ENCODE data around the gene OPCML.

Gene OPCML

GRCh38 chr11:132466983-132467382, 1065.3 kb downstream of the OPCML start:
- no peak for DNase-seq (ENCODE audit: low read depth)

DNA sequence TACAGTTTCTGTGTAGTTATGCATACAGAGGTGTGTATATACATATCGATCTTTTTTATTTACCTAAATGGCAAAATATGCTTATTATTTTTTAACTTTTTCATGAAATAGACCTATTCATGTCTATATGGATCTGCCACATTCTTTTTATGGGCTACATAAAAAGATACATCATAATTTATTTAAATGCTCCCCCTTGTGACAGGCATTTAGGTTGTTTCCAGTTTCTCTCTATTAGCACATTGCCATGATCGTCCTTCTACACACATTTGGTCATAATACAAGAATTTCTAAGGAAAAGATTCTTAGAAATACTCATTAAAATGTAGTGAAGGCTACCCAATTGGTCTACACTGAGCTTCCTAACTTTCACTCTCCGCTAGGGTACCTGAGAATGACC, 1067.4 kb downstream of the OPCML start:
- no peak for DNase-seq (ENCODE audit: low read depth)

GRCh38 chr11:132464003-132464342, 1068.3 kb downstream of the OPCML start:
- DNase-seq (ENCODE audit: low read depth) = no peak

DNA sequence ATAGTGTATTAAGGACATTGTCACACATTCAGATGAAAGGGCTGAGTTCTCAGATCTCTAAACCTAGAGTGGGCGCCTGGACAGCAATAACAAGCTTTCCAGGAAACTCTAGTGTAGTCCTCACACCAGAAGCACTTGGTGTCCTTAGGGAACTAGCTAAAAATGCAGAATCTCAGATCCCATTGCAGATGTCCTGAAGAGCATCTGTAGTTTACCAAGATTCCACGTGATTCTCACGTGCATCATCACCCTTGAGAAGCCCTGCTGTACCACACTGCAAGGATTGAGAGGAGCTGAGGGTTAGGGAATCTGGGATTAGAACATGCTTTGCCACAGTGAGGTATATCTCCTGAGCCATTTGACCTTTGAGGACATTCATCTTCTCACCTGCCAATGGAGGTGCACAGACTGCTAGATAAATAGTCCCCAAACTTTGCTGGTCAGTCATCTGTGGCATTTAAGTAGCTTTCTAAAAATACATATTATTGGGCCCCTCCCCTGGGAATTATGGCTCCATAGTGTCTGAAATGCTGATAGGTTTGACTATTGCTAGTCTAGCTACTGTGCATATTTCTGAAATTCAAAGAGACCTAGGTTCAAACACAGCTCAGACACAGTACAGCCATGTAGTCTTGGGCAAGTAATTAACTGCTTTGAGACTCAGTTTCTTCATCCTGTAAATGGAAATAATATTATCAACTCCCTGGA, 1068.9 kb downstream of the OPCML start:
- no peak for DNase-seq (ENCODE audit: low read depth)

DNA sequence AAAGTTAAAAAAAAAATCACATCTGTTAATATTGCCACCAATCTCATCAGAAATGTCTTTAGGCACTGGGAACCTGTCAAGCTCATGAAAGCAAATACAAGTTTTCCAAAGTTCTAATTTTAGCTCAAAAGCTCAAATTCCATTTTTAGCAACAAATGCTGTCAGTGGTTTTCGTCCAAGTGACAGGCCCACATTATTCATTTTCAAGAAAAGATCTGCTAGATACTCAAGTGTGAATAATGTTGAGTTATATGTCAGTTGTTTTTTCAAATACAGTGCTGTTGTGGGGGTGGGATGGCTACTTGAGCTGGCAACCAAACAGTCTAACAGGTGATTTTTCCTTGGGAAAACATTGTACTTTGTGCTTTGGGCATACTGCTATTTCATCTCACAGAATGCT, 1072.6 kb downstream of the OPCML start:
- no peak for DNase-seq (ENCODE audit: low read depth)

- DNase-seq (ENCODE audit: low read depth) = no peak
Measured at GRCh38 chr11:132457445-132457844, 1074.9 kb downstream of the OPCML start.

DNA sequence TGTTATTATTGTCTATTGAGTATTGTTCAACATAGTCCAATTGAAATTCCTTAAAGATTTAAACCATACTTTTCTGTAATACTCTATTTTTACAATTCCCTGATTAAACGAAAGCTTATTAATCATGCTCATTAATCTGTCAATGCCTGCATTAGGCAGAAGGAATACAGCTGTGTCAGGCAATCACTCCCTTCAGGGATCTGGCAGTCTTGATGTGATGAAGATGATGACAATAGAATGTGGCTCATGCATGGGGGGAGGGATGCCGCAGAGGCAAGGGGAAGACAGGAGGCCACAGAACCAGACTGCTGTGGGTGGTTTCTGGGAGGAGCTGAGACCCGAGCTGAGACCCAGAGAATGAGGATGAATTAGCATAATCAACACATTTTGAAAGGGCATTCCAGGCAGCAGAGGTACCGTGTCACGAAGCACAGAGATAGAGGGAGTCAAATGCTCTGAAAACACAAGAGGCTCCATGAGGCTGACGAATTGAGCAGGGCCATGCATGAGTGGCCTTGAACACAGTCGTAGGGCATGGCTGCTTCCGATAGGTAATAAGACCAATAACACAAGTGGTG, 1075.5 kb downstream of the OPCML start:
- DNase-seq (ENCODE audit: low read depth) = no peak

DNA sequence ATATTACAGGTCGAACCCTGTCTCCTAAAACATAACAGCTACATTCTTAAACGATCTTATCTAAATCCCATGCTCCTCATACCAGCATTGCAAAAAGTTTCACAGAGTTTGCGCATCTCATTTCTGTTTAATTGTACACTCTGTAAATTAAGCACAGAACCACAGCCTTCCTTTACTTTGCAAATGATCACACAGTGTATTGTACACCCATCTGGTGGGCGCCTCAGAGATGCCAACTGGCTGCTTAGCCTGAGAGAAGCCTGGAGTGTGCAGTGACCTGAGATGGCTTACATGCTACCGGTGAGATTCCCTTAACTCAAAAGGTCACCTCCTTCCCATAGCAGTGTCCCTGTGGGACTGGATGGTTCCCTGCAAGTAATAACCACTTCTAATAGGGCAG, 1077.3 kb downstream of the OPCML start:
- DNase-seq (ENCODE audit: low read depth) = no peak

GRCh38 chr11:132453406-132453805, 1078.9 kb downstream of the OPCML start:
- DNase-seq (ENCODE audit: low read depth) = no peak

DNA sequence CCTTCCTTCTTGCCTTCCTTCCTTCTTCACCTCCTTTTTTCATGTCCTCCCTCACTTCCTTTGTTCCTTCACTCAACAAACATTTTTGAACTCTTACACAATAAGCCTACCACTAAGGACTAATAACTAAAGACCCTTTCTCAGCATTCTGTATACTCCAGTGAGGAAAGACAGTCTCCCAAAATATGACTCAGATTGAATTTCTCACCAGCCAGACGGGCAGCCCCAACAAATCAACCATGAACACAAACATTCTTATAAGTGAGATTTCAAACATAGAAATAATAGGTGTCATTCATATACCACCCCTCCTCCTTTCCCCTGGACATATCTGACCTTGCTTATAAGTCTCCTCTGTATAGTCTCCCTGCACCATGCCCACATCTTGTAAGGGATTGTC, 1079.7 kb downstream of the OPCML start:
- no peak for DNase-seq (ENCODE audit: low read depth)

DNA sequence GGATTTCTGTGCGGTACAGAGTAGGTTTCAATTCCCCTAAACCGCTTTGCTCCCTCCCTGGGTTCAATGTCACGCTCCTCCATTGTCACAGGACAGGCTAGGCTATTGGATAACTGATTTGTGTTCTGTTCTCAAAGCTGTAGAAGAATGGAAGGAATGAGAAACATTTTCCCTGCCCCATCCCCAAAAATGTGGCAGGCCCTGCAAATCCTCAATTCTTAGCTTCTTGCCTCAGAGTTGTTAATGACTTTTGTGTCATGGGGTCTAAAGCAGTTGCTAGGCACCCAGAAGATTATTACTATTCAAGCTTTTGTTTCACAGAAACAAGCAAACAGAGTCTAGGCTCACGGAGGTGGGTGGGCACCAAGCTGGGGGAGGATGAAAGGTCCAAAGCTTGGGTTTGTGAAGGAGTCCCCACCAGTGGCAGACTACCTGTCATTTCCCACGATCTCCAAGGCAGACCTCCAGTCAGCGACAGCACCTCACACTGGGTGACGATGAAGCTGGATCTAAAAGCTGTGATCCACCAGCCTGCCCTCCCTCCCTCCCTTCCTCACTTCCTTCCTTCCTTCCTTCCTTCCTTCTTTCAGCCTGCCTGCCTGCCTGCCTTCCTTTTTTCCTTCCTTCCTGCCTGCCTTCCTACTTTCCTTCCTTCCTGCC, 1080.2 kb downstream of the OPCML start:
- no peak for DNase-seq (ENCODE audit: low read depth)

GRCh38 chr11:132450631-132451030, 1081.7 kb downstream of the OPCML start:
- DNase-seq (ENCODE audit: low read depth) = no peak

DNA sequence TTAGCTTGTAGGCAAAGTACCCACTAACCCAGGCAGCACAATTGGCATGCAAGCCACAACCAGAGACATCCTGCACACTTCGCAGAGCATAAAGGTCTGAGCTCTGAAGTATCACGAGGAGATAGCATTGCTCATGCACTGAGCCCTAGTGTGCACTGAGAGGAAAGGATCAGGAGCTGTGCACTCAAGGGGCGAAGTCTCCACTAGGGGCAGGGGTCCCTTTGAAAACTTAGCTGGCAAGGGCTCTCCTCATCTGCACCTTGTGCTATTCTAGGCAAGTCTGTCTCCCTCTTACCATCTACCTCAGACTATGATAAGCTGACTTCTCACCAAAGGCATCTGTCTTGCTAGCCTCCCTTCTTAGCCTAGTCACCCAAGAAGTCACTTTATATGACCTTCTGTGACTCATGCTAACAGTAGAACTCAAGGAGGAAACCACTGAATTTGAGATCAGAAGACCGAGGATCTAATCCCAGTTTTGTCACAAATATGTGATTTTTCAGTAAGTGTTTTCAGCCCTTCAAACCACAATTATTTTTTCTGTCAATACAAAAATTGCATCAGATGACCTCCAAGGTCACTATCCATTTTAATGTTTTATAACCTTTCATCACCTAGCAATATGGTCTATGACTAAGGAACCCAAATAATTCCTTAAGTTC, 1083.8 kb downstream of the OPCML start:
- no peak for DNase-seq (ENCODE audit: low read depth)

GRCh38 chr11:132447761-132448160, 1084.5 kb downstream of the OPCML start:
- no peak for DNase-seq (ENCODE audit: low read depth)

DNA sequence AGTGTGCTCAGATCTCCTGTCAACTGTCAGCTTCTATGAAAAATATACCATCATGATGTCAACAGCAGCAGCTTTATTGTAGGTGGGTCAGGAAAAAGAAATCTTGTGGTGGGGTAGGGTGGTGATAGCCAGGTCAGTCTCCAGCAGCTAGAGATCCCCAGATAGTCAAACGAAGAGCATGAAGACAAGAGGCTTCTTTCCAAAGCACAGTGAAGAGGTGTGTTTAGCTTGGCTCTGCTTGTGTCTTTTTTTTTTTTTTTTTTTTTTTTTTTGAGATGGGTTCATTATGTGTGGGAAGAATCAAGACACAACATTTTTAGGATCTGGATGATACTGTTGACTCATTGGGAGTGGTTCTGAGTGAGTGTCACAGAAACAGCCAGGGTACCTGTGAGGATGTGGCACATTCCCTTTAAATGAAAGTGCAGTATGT, 1086.4 kb downstream of the OPCML start:
- no peak for DNase-seq (ENCODE audit: low read depth)

- no peak for DNase-seq (ENCODE audit: low read depth)
Measured at GRCh38 chr11:132444911-132445310, 1087.4 kb downstream of the OPCML start.

DNA sequence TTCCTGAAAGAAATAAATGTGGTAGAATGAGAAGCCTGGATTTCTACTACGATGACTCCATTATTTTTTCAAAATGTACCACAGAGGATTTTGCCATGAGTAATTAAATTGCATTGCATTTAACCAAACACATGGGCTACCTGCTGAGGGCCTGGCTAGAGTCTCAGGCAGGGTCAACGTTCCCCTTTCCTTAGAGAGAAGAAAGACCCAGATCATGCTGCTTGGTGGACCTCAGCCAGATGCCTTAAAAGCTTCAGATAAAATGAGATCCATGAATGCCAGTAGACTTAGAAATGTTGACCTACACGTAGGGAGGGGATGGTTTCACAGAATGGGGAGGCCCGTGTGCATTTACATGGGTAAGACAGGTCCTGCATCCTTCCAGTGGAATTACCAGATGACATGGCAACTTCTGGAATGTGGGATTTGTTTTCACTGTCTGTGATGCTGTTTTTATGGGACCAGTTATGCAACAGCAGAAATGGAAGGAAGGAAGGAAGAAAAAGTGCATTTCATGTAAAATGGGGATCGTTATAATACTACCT, 1092.5 kb downstream of the OPCML start:
- no peak for DNase-seq (ENCODE audit: low read depth)

- no peak for DNase-seq (ENCODE audit: low read depth)
Measured at GRCh38 chr11:132438418-132438817, 1093.9 kb downstream of the OPCML start.

- no peak for DNase-seq (ENCODE audit: low read depth)
Measured at GRCh38 chr11:132430429-132431062, 1101.8 kb downstream of the OPCML start.

- DNase-seq (ENCODE audit: low read depth) = no peak
Measured at GRCh38 chr11:132429685-132430084, 1102.6 kb downstream of the OPCML start.

DNA sequence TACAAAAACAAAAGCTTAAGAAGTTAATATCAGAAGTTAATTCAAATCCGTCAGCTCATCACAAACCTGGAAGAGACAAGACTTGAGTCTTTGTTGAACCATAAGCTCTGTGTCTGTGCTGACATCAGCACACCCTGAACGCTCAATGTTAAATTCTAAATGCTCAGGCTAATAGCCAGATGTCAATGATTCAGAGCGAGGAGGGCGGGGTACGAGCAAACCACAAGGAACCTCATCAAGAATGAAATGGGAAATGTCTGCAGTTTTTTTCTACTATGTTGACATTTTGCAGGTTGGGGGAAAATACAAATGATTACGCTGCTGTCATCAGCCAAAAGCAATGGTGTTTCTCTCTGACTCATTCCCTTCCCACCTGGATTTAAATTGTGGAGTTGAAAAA, 1104.7 kb downstream of the OPCML start:
- DNase-seq (ENCODE audit: low read depth) = no peak

DNA sequence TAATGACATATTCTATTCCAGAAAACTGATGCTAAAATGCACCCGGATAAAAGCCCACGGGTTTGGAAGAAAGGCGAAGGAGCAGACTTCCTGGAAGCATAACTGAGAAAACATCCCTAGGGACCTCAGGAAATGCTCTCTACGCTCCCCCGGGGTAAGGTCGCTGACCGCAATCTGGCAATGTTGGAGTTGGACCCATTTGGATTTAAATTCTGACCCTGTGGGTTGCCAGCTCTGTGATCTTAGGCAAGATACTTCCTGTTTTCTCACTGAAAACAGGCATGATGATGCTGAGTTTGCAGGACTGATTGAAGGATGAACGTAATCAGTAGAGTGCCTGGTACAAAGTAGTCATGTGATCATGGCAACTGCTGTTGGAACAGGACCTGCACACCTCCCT, 1107.9 kb downstream of the OPCML start:
- DNase-seq (ENCODE audit: low read depth) = no peak
